ENCODE data around the gene ISCA1.

ISCA1 gene

GRCh38 chr9:86274821-86275643 is 7.3 kb downstream of the ISCA1 start:
- H3K27me3 ChIP-seq (ENCODE audit: insufficient read depth, poor library complexity, severe bottlenecking): no peaks in the 10 kb centered on the region
- DNase-seq (ENCODE audit: low spot score) (no peak), ATAC-seq (ENCODE audit: low read depth) (no peak)
- no peaks in the 10 kb centered on the region for H3K9me3 ChIP-seq (ENCODE audit: severe bottlenecking)
- no peak overlapping the region for H3K4me3 ChIP-seq (ENCODE audit: severe bottlenecking)
- no peak for TF ChIP-seq CTCF (IDR thresholded peaks at IDR 0.05; ENCODE audit: poor library complexity, severe bottlenecking)
- H3K36me3 ChIP-seq (ENCODE audit: low read depth): peaks cover 54% of the 10 kb centered on the region
- H3K4me1 ChIP-seq (ENCODE audit: insufficient read depth, poor library complexity, severe bottlenecking): no peaks in the 10 kb centered on the region
- no peak overlapping the region for H3K27ac ChIP-seq (ENCODE audit: poor library complexity, severe bottlenecking)

DNA sequence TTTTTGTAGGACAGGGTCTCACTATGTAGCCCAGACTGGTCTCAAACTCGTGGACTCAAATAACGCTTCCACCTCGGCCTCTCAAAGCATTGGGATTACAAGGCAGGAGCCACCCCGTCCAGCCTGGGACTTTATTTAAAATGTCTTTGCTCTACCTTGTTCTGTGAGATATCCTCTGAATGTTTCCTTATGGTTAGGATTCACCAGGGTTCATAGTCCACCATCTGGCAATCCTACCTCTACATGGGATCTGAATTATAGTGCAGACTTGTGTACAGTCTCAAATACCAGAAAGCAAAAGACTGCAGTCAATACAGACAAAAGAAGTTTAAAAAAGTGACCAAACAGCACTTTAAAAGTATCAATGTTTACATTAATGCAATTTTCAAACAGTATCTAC is 10.1 kb downstream of the ISCA1 start:
- peaks cover 40% of the 10 kb centered on the region for H3K36me3 ChIP-seq (ENCODE audit: low read depth)
- no peaks in the 10 kb centered on the region for H3K4me1 ChIP-seq (ENCODE audit: insufficient read depth, poor library complexity, severe bottlenecking)
- TF ChIP-seq CTCF (IDR thresholded peaks at IDR 0.05; ENCODE audit: poor library complexity, severe bottlenecking): no peak
- H3K27ac ChIP-seq (ENCODE audit: poor library complexity, severe bottlenecking): no peak overlapping the region
- no peak overlapping the region for H3K4me3 ChIP-seq (ENCODE audit: severe bottlenecking)
- no peaks in the 10 kb centered on the region for H3K27me3 ChIP-seq (ENCODE audit: insufficient read depth, poor library complexity, severe bottlenecking)
- DNase-seq (ENCODE audit: low spot score): no peak
- no peaks in the 10 kb centered on the region for H3K9me3 ChIP-seq (ENCODE audit: severe bottlenecking)
- ATAC-seq (ENCODE audit: low read depth): no peak

DNA sequence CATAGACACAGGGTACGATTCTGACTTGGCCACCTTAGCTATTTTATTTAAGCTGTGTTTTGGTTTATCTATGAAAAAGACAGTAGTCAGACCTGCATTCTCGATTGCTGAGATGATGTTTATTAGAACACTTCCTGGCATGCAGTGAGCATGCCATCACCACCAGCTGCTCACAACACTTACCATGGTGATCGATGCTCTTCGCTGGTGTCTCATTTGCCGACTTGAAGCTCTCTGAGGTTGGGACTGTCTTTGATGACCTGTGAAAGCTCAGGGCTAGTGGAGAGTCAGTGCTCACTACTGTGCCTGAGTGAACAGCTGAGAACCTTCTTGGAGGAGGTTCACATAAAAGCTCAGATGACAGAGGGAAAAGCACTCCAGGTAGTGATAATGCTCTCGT is 18.5 kb downstream of the ISCA1 start:
- Histone ChIP-seq H3K4me1 (ENCODE audit: insufficient read depth, poor library complexity, severe bottlenecking) (no peaks in the 10 kb centered on the region), H3K4me3 (ENCODE audit: severe bottlenecking) (no peak overlapping the region), H3K36me3 (ENCODE audit: low read depth) (peaks cover 14% of the 10 kb centered on the region; the same call in 1 of the 2 replicates), H3K27me3 (ENCODE audit: insufficient read depth, poor library complexity, severe bottlenecking) (no peaks in the 10 kb centered on the region), H3K9me3 (ENCODE audit: severe bottlenecking) (no peaks in the 10 kb centered on the region), H3K27ac (ENCODE audit: poor library complexity, severe bottlenecking) (no peak overlapping the region)
- DNase-seq (ENCODE audit: low spot score) (no peak), ATAC-seq (ENCODE audit: low read depth) (no peak)
- TF ChIP-seq CTCF (IDR thresholded peaks at IDR 0.05; ENCODE audit: poor library complexity, severe bottlenecking): no peak

DNA sequence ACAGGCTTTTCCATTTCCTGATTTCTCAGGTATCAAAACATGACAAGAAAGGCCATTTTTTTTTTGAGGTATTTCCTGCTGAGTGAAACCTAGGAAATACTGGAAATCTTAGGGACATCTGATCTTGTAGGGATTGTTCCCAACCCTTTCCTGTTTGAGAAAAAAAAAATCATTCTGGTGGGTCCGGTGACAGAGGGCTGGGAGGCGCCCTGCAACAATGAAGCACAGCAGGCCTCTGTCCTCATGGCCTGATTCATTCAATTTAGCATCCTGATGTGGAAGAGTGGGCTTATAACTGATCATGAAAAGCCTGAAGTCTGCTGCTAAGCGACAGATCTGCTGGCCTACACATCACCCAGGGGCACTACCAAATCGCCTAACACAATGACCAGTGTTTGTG is 19.8 kb downstream of the ISCA1 start:
- DNase-seq (ENCODE audit: low spot score) (no peak), ATAC-seq (ENCODE audit: low read depth) (no peak)
- H3K27me3 ChIP-seq (ENCODE audit: insufficient read depth, poor library complexity, severe bottlenecking): no peaks in the 10 kb centered on the region
- no peak overlapping the region for H3K4me3 ChIP-seq (ENCODE audit: severe bottlenecking)
- H3K27ac ChIP-seq (ENCODE audit: poor library complexity, severe bottlenecking): no peak overlapping the region
- TF ChIP-seq CTCF (IDR thresholded peaks at IDR 0.05; ENCODE audit: poor library complexity, severe bottlenecking): no peak
- no peaks in the 10 kb centered on the region for H3K9me3 ChIP-seq (ENCODE audit: severe bottlenecking)
- H3K36me3 ChIP-seq (ENCODE audit: low read depth): peaks cover 10% of the 10 kb centered on the region; the same call in 1 of the 2 replicates
- no peaks in the 10 kb centered on the region for H3K4me1 ChIP-seq (ENCODE audit: insufficient read depth, poor library complexity, severe bottlenecking)

DNA sequence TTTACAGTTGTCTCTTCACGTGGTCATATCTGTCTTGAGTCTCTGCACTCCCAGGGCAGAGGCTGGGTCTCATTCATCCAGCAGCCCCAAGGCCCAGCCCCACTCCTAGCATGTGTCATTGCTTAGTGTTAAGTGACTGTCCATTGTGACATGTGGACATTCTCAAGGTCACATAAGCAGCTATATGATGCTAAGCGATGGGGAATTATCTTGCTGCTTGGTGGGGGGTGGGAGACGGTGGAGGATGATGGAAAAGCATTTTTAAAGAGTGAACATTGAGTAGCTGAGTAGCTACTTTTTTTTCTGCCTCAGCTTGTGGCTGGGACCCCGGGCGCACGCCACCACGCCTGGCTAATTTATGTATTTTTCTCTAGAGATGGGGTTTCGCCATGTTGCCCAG is 22.8 kb downstream of the ISCA1 start, which contains the start of gene C9orf153:
TSS of gene C9orf153 (minus strand) at position 101 of the 400 bp plus-strand sequence. CDS start 30,054 bp downstream, outside the sequence.
- TF ChIP-seq CTCF (IDR thresholded peaks at IDR 0.05; ENCODE audit: poor library complexity, severe bottlenecking): no peak
- H3K4me1 ChIP-seq (ENCODE audit: insufficient read depth, poor library complexity, severe bottlenecking): no peaks in the 10 kb centered on the region
- no peaks in the 10 kb centered on the region for H3K27me3 ChIP-seq (ENCODE audit: insufficient read depth, poor library complexity, severe bottlenecking)
- H3K9me3 ChIP-seq (ENCODE audit: severe bottlenecking): no peaks in the 10 kb centered on the region
- H3K36me3 ChIP-seq (ENCODE audit: low read depth): no peaks in the 10 kb centered on the region
- no peak within 1 kb of the TSS for H3K4me3 ChIP-seq (ENCODE audit: severe bottlenecking)
- ATAC-seq (ENCODE audit: low read depth) (no peak), DNase-seq (ENCODE audit: low spot score) (no peak)
- no peak within 1 kb of the TSS for H3K27ac ChIP-seq (ENCODE audit: poor library complexity, severe bottlenecking)

All from RWPE2 (cell line).